NCI-H2227 (cell line): ENCODE measurements around the gene PCDHB11.
"Not testable (repeated sequence)": the region's sequence is repeated elsewhere in the genome, so short reads cannot be mapped to it uniquely, and the experiment has no call there.

ENCODE experiments used
- DNase-seq: peaks from one replicate; lab custom pipeline; 2025; ENCODE audit not compliant: unreplicated experiment; lab: John Stamatoyannopoulos, UW

The PCDHB11 gene

GRCh38 chr5:141199359-141200235 is at the start of gene PCDHB11:
Gene PCDHB11 (plus strand): TSS chr5:141199627. CDS start chr5:141199775, 148 bp downstream.
- DNase-seq: peak; percentile 70

GRCh38 chr5:141149812-141150211 is 49.6 kb upstream of the PCDHB11 start, which contains the start of gene PCDHB6:
Gene PCDHB6 (plus strand): TSS chr5:141150057. CDS start chr5:141150258, 201 bp downstream.
- DNase-seq: peak; percentile 74

- peak; percentile 24 for DNase-seq
These were observed 49.0 kb upstream of the PCDHB11 start for GRCh38 chr5:141150224-141150992.

DNA sequence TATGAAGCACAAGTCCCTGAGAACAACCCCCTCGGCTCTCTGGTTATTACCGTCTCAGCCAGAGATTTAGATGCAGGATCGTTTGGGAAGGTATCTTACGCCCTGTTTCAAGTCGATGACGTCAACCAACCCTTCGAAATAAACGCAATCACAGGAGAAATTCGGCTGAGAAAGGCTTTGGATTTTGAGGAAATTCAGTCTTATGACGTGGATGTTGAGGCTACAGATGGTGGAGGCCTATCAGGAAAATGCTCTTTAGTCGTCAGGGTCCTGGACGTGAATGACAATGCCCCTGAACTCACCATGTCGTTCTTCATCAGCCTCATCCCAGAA is 48.5 kb upstream of the PCDHB11 start:
- peak; percentile 24 for DNase-seq

- not testable (repeated sequence) for DNase-seq
These were observed 47.8 kb upstream of the PCDHB11 start for GRCh38 chr5:141151632-141152031.

- not testable (repeated sequence) for DNase-seq
These were observed 47.3 kb upstream of the PCDHB11 start for GRCh38 chr5:141152096-141152495.

DNA sequence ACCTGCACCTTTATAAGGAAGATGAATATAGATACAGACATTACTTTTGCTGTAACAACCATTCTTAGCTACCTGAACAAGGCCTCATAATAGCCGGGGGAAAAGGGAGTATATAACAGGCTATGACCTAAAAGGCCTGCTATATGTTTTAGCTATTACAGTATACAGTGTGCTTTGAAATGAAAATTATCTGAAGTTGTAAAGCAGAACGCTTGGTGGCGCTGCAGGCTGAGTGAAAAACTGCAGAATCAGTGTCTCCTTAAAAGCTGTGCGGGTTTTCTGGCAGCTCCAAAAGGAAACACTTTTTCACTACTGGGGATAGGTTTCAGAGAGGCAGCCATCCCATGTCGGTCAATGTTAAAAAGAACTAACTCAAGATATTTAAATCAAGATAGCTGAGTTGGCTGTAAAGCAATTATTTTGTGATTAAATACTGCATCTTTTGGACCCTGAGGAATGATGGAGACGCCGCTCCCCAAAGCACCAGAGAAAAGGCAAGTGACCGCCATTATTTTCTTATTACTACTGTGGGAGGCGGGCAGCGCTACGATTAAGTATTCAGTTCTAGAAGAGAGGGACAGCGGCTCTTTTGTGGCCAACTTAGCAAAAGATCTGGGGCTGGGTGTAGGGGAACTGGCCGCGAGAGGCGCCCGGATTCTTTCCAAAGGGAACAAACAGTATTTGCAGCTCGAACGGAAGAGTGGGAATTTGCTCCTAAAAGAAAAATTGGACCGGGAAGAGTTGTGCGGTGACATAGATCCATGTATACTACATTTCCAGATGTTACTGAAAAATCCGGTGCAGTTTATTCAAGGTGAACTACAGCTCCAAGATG is 43.7 kb upstream of the PCDHB11 start:
- peak; percentile 50 for DNase-seq

DNA sequence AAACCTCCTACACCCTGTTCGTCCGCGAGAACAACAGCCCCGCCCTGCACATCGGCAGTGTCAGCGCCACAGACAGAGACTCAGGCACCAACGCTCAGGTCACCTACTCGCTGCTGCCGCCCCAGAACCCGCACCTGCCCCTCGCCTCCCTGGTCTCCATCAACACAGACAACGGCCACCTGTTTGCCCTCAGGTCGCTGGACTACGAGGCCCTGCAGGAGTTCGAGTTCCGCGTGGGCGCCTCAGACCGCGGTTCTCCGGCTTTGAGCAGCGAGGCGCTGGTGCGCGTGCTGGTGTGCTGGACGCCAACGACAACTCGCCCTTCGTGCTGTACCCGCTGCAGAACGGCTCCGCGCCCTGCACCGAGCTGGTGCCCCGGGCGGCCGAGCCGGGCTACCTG is 42.1 kb upstream of the PCDHB11 start:
- DNase-seq: not testable (repeated sequence)

GRCh38 chr5:141157901-141158300 is 41.5 kb upstream of the PCDHB11 start:
- DNase-seq: not testable (repeated sequence)

GRCh38 chr5:141172381-141173204 is 26.8 kb upstream of the PCDHB11 start, which contains the start of gene PCDHB7:
Gene PCDHB7 (plus strand): TSS chr5:141172644. CDS start chr5:141172836, 192 bp downstream.
- peak; percentile 49 for DNase-seq

DNA sequence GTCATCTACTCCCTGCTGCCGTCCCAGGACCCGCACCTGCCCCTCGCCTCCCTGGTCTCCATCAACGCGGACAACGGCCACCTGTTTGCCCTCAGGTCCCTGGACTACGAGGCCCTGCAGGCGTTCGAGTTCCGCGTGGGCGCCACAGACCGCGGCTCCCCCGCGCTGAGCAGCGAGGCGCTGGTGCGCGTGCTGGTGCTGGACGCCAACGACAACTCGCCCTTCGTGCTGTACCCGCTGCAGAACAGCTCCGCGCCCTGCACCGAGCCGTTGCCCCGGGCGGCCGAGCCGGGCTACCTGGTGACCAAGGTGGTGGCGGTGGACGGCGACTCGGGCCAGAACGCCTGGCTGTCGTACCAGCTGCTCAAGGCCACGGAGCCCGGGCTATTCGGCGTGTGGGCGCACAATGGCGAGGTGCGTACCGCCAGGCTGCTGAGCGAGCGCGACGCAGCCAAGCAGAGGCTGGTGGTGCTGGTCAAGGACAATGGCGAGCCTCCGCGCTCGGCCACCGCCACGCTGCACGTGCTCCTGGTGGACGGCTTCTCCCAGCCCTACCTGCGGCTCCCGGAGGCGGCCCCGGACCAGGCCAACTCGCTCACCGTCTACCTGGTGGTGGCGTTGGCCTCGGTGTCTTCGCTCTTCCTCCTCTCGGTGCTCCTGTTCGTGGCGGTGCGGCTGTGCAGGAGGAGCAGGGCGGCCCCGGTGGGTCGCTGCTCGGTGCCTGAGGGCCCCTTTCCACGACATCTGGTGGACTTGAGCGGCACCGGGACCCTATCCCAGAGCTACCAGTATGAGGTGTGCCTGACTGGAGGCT is 24.9 kb upstream of the PCDHB11 start:
- DNase-seq: not testable (repeated sequence)

GRCh38 chr5:141175933-141176332 is 23.5 kb upstream of the PCDHB11 start:
- DNase-seq: no peak

GRCh38 chr5:141177577-141178191 is 21.7 kb upstream of the PCDHB11 start, which contains the start of gene PCDHB8:
Gene PCDHB8 (plus strand): TSS chr5:141177790. CDS start chr5:141178035, 245 bp downstream.
- DNase-seq: not testable (repeated sequence)

DNA sequence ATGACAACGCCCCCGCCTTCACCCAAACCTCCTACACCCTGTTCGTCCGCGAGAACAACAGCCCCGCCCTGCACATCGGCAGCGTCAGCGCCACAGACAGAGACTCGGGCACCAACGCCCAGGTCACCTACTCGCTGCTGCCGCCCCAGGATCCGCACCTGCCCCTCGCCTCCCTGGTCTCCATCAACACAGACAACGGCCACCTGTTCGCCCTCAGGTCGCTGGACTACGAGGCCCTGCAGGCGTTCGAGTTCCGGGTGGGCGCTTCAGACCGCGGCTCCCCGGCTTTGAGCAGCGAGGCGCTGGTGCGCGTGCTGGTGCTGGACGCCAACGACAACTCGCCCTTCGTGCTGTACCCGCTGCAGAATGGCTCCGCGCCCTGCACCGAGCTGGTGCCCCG is 20.1 kb upstream of the PCDHB11 start:
- not testable (repeated sequence) for DNase-seq

- DNase-seq: not testable (repeated sequence)
These were observed 19.6 kb upstream of the PCDHB11 start for GRCh38 chr5:141179876-141180275.

DNA sequence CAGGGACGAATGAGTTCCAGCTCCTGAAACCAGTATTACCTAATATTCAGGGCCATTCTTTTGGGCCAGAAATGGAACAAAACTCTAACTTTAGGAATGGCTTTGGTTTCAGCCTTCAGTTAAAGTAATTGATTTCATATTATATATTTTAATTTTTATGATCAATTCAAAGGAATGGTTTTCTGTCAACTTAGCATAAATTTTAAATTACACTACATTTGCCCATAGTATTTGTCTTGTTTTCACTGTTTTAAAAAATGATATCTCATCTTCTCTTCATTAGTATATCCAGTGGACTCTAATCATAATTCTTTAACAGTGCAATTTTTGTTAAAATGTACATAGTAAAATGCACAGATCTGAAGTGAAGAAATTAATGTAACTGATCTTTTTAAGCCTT is 19.1 kb upstream of the PCDHB11 start:
- no peak for DNase-seq

GRCh38 chr5:141182248-141182647 is 17.2 kb upstream of the PCDHB11 start, which contains the start of gene PCDHB16:
Gene PCDHB16 (plus strand): TSS chr5:141182387. CDS start chr5:141182560, 173 bp downstream.
- peak; percentile 9 for DNase-seq

DNA sequence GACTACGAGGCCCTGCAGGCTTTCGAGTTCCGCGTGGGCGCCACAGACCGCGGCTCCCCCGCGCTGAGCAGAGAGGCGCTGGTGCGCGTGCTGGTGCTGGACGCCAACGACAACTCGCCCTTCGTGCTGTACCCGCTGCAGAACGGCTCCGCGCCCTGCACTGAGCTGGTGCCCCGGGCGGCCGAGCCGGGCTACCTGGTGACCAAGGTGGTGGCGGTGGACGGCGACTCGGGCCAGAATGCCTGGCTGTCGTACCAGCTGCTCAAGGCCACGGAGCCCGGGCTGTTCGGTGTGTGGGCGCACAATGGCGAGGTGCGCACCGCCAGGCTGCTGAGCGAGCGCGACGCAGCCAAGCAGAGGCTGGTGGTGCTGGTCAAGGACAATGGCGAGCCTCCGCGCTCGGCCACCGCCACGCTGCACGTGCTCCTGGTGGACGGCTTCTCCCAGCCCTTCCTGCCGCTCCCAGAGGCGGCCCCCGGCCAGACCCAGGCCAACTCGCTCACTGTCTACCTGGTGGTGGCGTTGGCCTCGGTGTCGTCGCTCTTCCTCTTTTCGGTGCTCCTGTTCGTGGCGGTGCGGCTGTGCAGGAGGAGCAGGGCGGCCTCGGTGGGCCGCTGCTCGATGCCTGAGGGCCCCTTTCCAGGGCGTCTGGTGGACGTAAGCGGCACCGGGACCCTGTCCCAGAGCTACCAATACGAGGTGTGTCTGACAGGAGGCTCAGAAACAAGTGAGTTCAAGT is 15.1 kb upstream of the PCDHB11 start:
- DNase-seq: not testable (repeated sequence)
